A549 (cell line): ENCODE data around the gene LASP1. TPM values are rescaled to one million over a fixed set of nuclear protein-coding genes. Genes with fewer than 3 reads are reported as not detected.

Experiments used
- ATAC-seq, 2 experiments: fragments of 200-7000 bp in 1 of 2; fragments of >200 bp in 1 of 2; cut with Nextera tagmentation in 1 of 2; cut with Tn5 transposase in 1 of 2; 3 replicates each; pipeline versions ENCODE4 v1.8.0 to v1.9.1; 2018 to 2020; ENCODE audit warnings: mild to moderate bottlenecking in 1 of 2, moderate library complexity in 1 of 2
- CTCF ChIA-PET: fragments of 300-600 bp; sonication (Branson Sonifier 250); formaldehyde crosslinking; extraction: SDS; loops from one replicate; lab custom pipeline; 2021; ENCODE audit warnings: antibody characterized with exemption, inconsistent platforms; lab: Yijun Ruan, JAX
- POLR2A ChIA-PET: fragments of 350-600 bp; formaldehyde crosslinking; extraction: SDS; loops from one replicate; lab custom pipeline; 2021; ENCODE audit warnings: antibody characterized with exemption, inconsistent platforms; lab: Yijun Ruan, JAX
- DNase-seq, 2 experiments: peaks; one replicate each; pipeline versions ENCODE4 v3.0.0 to v3.0.0-alpha.2; 2011 to 2016; ENCODE audit warnings: low read depth in 1 of 2, low spot score in 1 of 2
- FAIRE-seq: peaks from 2 replicates; lab custom pipeline; 2011; peaks lifted over from hg19 to GRCh38; lab: Jason Lieb, UNC
- H3K27ac ChIP-seq, 2 experiments: fragments of >200 bp; sonication (Bioruptor Twin); formaldehyde crosslinking; 3 replicates each; pipeline ENCODE4 v1.5.1; 2016 to 2017
- H3K4me1 ChIP-seq: fragments of >200 bp; sonication (Bioruptor Twin); formaldehyde crosslinking; 3 replicates; pipeline ENCODE4 v1.6.1; 2016
- H3K4me2 ChIP-seq: fragments of >200 bp; sonication (Bioruptor Twin); formaldehyde crosslinking; 3 replicates; pipeline ENCODE4 v1.6.1; 2016
- H3K4me3 ChIP-seq: fragments of >200 bp; sonication (Bioruptor Twin); formaldehyde crosslinking; 3 replicates; pipeline ENCODE4 v1.5.1; 2016
- H3K9me3 ChIP-seq: fragments of >200 bp; sonication (Bioruptor Twin); formaldehyde crosslinking; 3 replicates; pipeline ENCODE4 v1.6.1; 2016
- ATOH8 ChIP-seq: fragments of 250-450 bp; sonication (Bioruptor Pico); IDR thresholded peaks from 2 replicates; pipeline ENCODE4 v1.5.0; 2020; ENCODE audit warnings: low read depth, mild to moderate bottlenecking, moderate library complexity
- BHLHE40 ChIP-seq: IDR thresholded peaks from 2 replicates; pipeline ENCODE4 v1.6.1; 2012; ENCODE audit warnings: low read depth, low read length, inconsistent platforms
- CBX2 ChIP-seq: fragments of 200-600 bp; sonication (generic); IDR thresholded peaks from 2 replicates; pipeline ENCODE4 v1.6.1; 2016; ENCODE audit warnings: low read depth, mild to moderate bottlenecking, borderline replicate concordance
- CEBPB ChIP-seq, 2 experiments: fragments of >200 bp in 1 of 2; sonication (Bioruptor Twin) in 1 of 2; formaldehyde crosslinking in 1 of 2; IDR thresholded peaks; 2 replicates each; pipeline ENCODE4 v1.6.1; 2012 to 2016
- CHD4 ChIP-seq: fragments of 200-600 bp; sonication (generic); IDR thresholded peaks from 2 replicates; pipeline ENCODE4 v1.6.1; 2016; ENCODE audit warnings: antibody characterized with exemption, mild to moderate bottlenecking, borderline replicate concordance
- CTCF ChIP-seq: fragments of >200 bp; sonication (Bioruptor Twin); formaldehyde crosslinking; IDR thresholded peaks from 3 replicates; pipeline ENCODE4 v1.5.1; 2016
- E2F6 ChIP-seq: IDR thresholded peaks from 2 replicates; pipeline ENCODE4 v1.6.1; 2012; ENCODE audit warnings: low read depth, borderline replicate concordance
- EHF ChIP-seq: fragments of 250-450 bp; sonication (Bioruptor Pico); IDR thresholded peaks from 2 replicates; pipeline ENCODE4 v1.5.0; 2020; ENCODE audit warnings: mild to moderate bottlenecking
- EHMT2 ChIP-seq: fragments of 200-600 bp; sonication (generic); IDR thresholded peaks from 2 replicates; pipeline ENCODE4 v1.6.1; 2016; ENCODE audit warnings: antibody characterized with exemption, low read depth, mild to moderate bottlenecking, moderate library complexity
- ELK1 ChIP-seq: fragments of 150-350 bp; IDR thresholded peaks from 2 replicates; pipeline ENCODE4 v1.6.1; 2014; ENCODE audit warnings: low read depth, mild to moderate bottlenecking, low read length
- EP300 ChIP-seq, 2 experiments: fragments of >200 bp; sonication (Bioruptor Twin); formaldehyde crosslinking; IDR thresholded peaks; 2 replicates in 1 of 2; 3 replicates in 1 of 2; pipeline ENCODE4 v1.6.1; 2016 to 2017
- FOSB ChIP-seq: fragments of 250-450 bp; sonication (Bioruptor Pico); IDR thresholded peaks from 2 replicates; pipeline ENCODE4 v1.5.0; 2020; ENCODE audit warnings: mild to moderate bottlenecking, moderate library complexity
- FOSL2 ChIP-seq, 2 experiments: fragments of 450-650 bp in 1 of 2; fragments of >200 bp in 1 of 2; sonication (Bioruptor Twin) in 1 of 2; formaldehyde crosslinking; IDR thresholded peaks; 2 replicates each; pipeline versions ENCODE4 v1.5.0 to v1.6.1; 2016 to 2020; ENCODE audit warnings: mild to moderate bottlenecking in 1 of 2, moderate library complexity in 1 of 2
- FOXS1 ChIP-seq: fragments of 250-450 bp; sonication (Bioruptor Pico); IDR thresholded peaks from 2 replicates; pipeline ENCODE4 v1.5.0; 2020; ENCODE audit warnings: mild to moderate bottlenecking, moderate library complexity
- GATA3 ChIP-seq: IDR thresholded peaks from 2 replicates; pipeline ENCODE4 v1.6.1; 2012; ENCODE audit warnings: borderline replicate concordance
- HES2 ChIP-seq: fragments of >200 bp; sonication (Bioruptor Twin); formaldehyde crosslinking; IDR thresholded peaks from 2 replicates; pipeline ENCODE4 v1.6.1; 2016
- HOXB13 ChIP-seq: fragments of 250-450 bp; sonication (Bioruptor Pico); IDR thresholded peaks from 2 replicates; pipeline ENCODE4 v1.5.0; 2020; ENCODE audit warnings: low read depth, mild to moderate bottlenecking, moderate library complexity
- HOXB5 ChIP-seq: fragments of 250-450 bp; sonication (Bioruptor Pico); IDR thresholded peaks from 2 replicates; pipeline ENCODE4 v1.5.0; 2020; ENCODE audit warnings: mild to moderate bottlenecking, moderate library complexity
- JUNB ChIP-seq: fragments of >200 bp; sonication (Bioruptor Twin); formaldehyde crosslinking; IDR thresholded peaks from 2 replicates; pipeline ENCODE4 v1.6.1; 2016
- RAD21 ChIP-seq, 2 experiments: fragments of >200 bp in 1 of 2; sonication (Bioruptor Twin) in 1 of 2; formaldehyde crosslinking in 1 of 2; IDR thresholded peaks in 1 of 2; conservative IDR thresholded peaks in 1 of 2; 2 replicates in 1 of 2; 3 replicates in 1 of 2; pipeline ENCODE4 v1.6.1; 2012 to 2018; ENCODE audit warnings: inconsistent platforms in 1 of 2
- RFX5 ChIP-seq: fragments of 450-650 bp; IDR thresholded peaks from 2 replicates; pipeline ENCODE4 v1.7.1; 2014; ENCODE audit warnings: antibody characterized with exemption, mild to moderate bottlenecking, moderate library complexity
- RNF2 ChIP-seq: fragments of 200-600 bp; sonication (generic); IDR thresholded peaks from 2 replicates; pipeline ENCODE4 v1.6.1; 2016; ENCODE audit warnings: low read depth, mild to moderate bottlenecking, antibody characterized with exemption, moderate library complexity, borderline replicate concordance
- ZSCAN20 ChIP-seq: fragments of 250-450 bp; sonication (Bioruptor Pico); IDR thresholded peaks from 2 replicates; pipeline ENCODE4 v1.8.0; 2022; ENCODE audit warnings: mild to moderate bottlenecking, moderate library complexity
- WGBS: methylation state at CpG from one replicate; pipeline ENCODE4 v1.1.6; 2017; ENCODE audit errors: missing lambda C conversion rate; 5-methylcytosine and 5-hydroxymethylcytosine counted together
- polyA plus RNA-seq, 4 experiments: library from polyadenylated mRNA; depleted of rRNA in 3 of 4; stranded (reverse); fragments of >200 nt; fragmentation: RNase III in 1 of 4; extraction: RNeasy Plus Mini Kit Qiagen cat#74134 plus additional on column Dnase treatment in 1 of 4; gene quantifications; 2 replicates in 3 of 4; 3 replicates in 1 of 4; pipeline ENCODE4 v1.2.3, GENCODE V29; 2011 to 2017

Gene LASP1
- polyA plus RNA-seq, 2 of the 4 experiments (the other 2 are of a cell fraction) = 145 to 281 TPM

- TF ChIP-seq EHMT2 = no peak
- TF ChIP-seq FOSL2 (IDR thresholded peaks at IDR 0.05) = no peak
- TF ChIP-seq FOSL2 (CRISPR knock-in tag; IDR thresholded peaks at IDR 0.05) = no peak
- TF ChIP-seq CHD4 = no peak
- TF ChIP-seq FOXS1 = no peak
Observed at GRCh38 chr17:38916771-38917170, 46.9 kb downstream of the LASP1 start (continued).

GRCh38 chr17:38917259-38917658 is 47.4 kb downstream of the LASP1 start:
- CTCF ChIA-PET = interaction anchor here (0.5 to 11.8 kb wide), 11 partner anchors 9 to 351 kb away, joined by 3 to 90 read pairs (median 4); partner anchors contain the start of gene LASP1
- no peak for DNase-seq
- no peak for ATAC-seq
- POLR2A ChIA-PET = no interaction called here
- Histone ChIP-seq H3K27ac (no peak overlapping the region), H3K4me2 (no peak overlapping the region), H3K4me3 (no peak overlapping the region), H3K9me3 (no peaks in the 10 kb centered on the region), H3K4me1 (peaks cover 23% of the 10 kb centered on the region)
- peak; percentile 83 for FAIRE-seq
- TF ChIP-seq ZSCAN20 (CRISPR knock-in tag) = no peak
- TF ChIP-seq HOXB5 (CRISPR knock-in tag) = no peak
- no peak for TF ChIP-seq GATA3
- no peak for TF ChIP-seq ELK1
- no peak for TF ChIP-seq RFX5
- TF ChIP-seq BHLHE40 = no peak
- TF ChIP-seq CTCF = peak; percentile 42; the same call in 2 of the 3 replicates
- no peak for TF ChIP-seq HES2
- TF ChIP-seq E2F6 = no peak
- peak; percentile 21 to 36; a peak in 2 of 5 replicates for TF ChIP-seq RAD21 (conservative IDR thresholded peaks at IDR 0.05 in 1 of 2, IDR thresholded peaks at IDR 0.05 in 1 of 2)
- no peak for TF ChIP-seq EP300 (IDR thresholded peaks at IDR 0.05)
- TF ChIP-seq JUNB = no peak
- WGBS = 89% methylated on average over 3 of the region's 3 CpGs

GRCh38 chr17:38918129-38918913 is 48.5 kb downstream of the LASP1 start:
- no peak overlapping the region for H3K4me2 ChIP-seq
- no peak for FAIRE-seq
- H3K27ac ChIP-seq = no peak overlapping the region
- DNase-seq = no peak
- TF ChIP-seq CTCF = peak; percentile 29
- TF ChIP-seq JUNB = no peak
- no peak for TF ChIP-seq CEBPB (IDR thresholded peaks at IDR 0.05)
- no peak for TF ChIP-seq GATA3
- TF ChIP-seq RAD21 (conservative IDR thresholded peaks at IDR 0.05 in 1 of 2, IDR thresholded peaks at IDR 0.05 in 1 of 2) = peak; percentile 20 to 31; a peak in 2 of 5 replicates
- no peak for TF ChIP-seq HOXB13 (CRISPR knock-in tag)
- no peak for TF ChIP-seq EHF
- TF ChIP-seq FOSB = no peak
- TF ChIP-seq CBX2 = no peak
- TF ChIP-seq RNF2 = no peak
- TF ChIP-seq ATOH8 = no peak
- POLR2A ChIA-PET = no interaction called here
- ATAC-seq = no peak
- 90% methylated on average over 37 of the region's 37 CpGs for WGBS
- CTCF ChIA-PET = interaction anchor here (1.0 to 6.3 kb wide), 7 partner anchors 10 to 235 kb away, joined by 3 to 50 read pairs (median 5); partner anchors contain the start of genes FBXO47 and LASP1
- H3K4me3 ChIP-seq = no peak overlapping the region
- no peaks in the 10 kb centered on the region for H3K9me3 ChIP-seq
- peaks cover 28% of the 10 kb centered on the region for H3K4me1 ChIP-seq
